ENCODE measurements around the gene MAGI1. TPM values are rescaled to one million over a fixed set of nuclear protein-coding genes. Genes with fewer than 3 reads are reported as not detected.

MAGI1 gene
- total RNA-seq, 4 donors from 2014 or later, result 49.5 to 72.1 (median 67.6) TPM

GRCh38 chr3:65936908-65937638, 101.6 kb downstream of the MAGI1 start:
- Histone ChIP-seq H3K27me3 (no peaks in the 10 kb centered on the region), H3K9me3 (peaks cover 0 to 6% (median 0%) of the 10 kb centered on the region in 4 donors), H3K27ac (no peak overlapping the region), H3K4me1 (peaks cover 0 to 6% (median 0%) of the 10 kb centered on the region in 4 donors), H3K4me3 (no peak overlapping the region), H3K36me3 (no peaks in the 10 kb centered on the region)
- DNase-seq, result no peak
- TF ChIP-seq POLR2A (IDR thresholded peaks at IDR 0.05), result no peak
- TF ChIP-seq CTCF (IDR thresholded peaks at IDR 0.05), result no peak

GRCh38 chr3:65935724-65936123, 103.0 kb downstream of the MAGI1 start:
- DNase-seq, result no peak
- no peak overlapping the region for H3K4me3 ChIP-seq
- no peak for TF ChIP-seq POLR2A (IDR thresholded peaks at IDR 0.05)
- TF ChIP-seq CTCF (IDR thresholded peaks at IDR 0.05), result no peak
- H3K27ac ChIP-seq, result no peak overlapping the region
- no peaks in the 10 kb centered on the region for H3K36me3 ChIP-seq
- no peaks in the 10 kb centered on the region for H3K27me3 ChIP-seq
- peaks cover 0 to 6% (median 0%) of the 10 kb centered on the region in 4 donors for H3K9me3 ChIP-seq
- H3K4me1 ChIP-seq, result peaks cover 0 to 6% (median 0%) of the 10 kb centered on the region in 4 donors

GRCh38 chr3:65930648-65931047, 108.1 kb downstream of the MAGI1 start:
- H3K36me3 ChIP-seq, result no peaks in the 10 kb centered on the region
- H3K4me1 ChIP-seq, result no peaks in the 10 kb centered on the region
- no peak for DNase-seq
- H3K4me3 ChIP-seq, result no peak overlapping the region
- no peaks in the 10 kb centered on the region for H3K27me3 ChIP-seq
- no peak overlapping the region for H3K27ac ChIP-seq
- peaks cover 0 to 6% (median 0%) of the 10 kb centered on the region in 4 donors for H3K9me3 ChIP-seq
- TF ChIP-seq POLR2A (IDR thresholded peaks at IDR 0.05), result no peak
- TF ChIP-seq CTCF (IDR thresholded peaks at IDR 0.05), result no peak

- no peak overlapping the region for H3K4me3 ChIP-seq
- no peaks in the 10 kb centered on the region for H3K27me3 ChIP-seq
- H3K4me1 ChIP-seq, result no peaks in the 10 kb centered on the region
- H3K27ac ChIP-seq, result no peak overlapping the region
- H3K36me3 ChIP-seq, result no peaks in the 10 kb centered on the region
- TF ChIP-seq CTCF (IDR thresholded peaks at IDR 0.05) (no peak), POLR2A (IDR thresholded peaks at IDR 0.05) (no peak)
- no peak for DNase-seq
- peaks cover 0 to 2% (median 0%) of the 10 kb centered on the region in 4 donors for H3K9me3 ChIP-seq
Observed at GRCh38 chr3:65928110-65928509, 110.6 kb downstream of the MAGI1 start.

GRCh38 chr3:65927576-65927975, 111.1 kb downstream of the MAGI1 start:
- Histone ChIP-seq H3K4me1 (no peaks in the 10 kb centered on the region), H3K27ac (no peak overlapping the region)

GRCh38 chr3:65925254-65925954, 113.3 kb downstream of the MAGI1 start:
- Histone ChIP-seq H3K27ac (no peak overlapping the region), H3K4me3 (no peak overlapping the region), H3K36me3 (no peaks in the 10 kb centered on the region), H3K27me3 (no peaks in the 10 kb centered on the region), H3K4me1 (no peaks in the 10 kb centered on the region), H3K9me3 (no peaks in the 10 kb centered on the region)
- no peak for DNase-seq
- no peak for TF ChIP-seq POLR2A (IDR thresholded peaks at IDR 0.05)
- TF ChIP-seq CTCF (IDR thresholded peaks at IDR 0.05), result no peak

More at GRCh38 chr3:65927576-65927975, 111.1 kb downstream of the MAGI1 start:
- no peaks in the 10 kb centered on the region for H3K36me3 ChIP-seq
- no peak overlapping the region for H3K4me3 ChIP-seq
- no peaks in the 10 kb centered on the region for H3K27me3 ChIP-seq
- DNase-seq, result no peak
- no peak for TF ChIP-seq POLR2A (IDR thresholded peaks at IDR 0.05)
- no peaks in the 10 kb centered on the region for H3K9me3 ChIP-seq
